ENCODE measurements around the gene KRTAP9-8.
"Not testable (repeated sequence)": the region's sequence is repeated elsewhere in the genome, so short reads cannot be mapped to it uniquely, and the experiment has no call there.

KRTAP9-8 gene

GRCh38 chr17:41263212-41263611, 25.4 kb downstream of the KRTAP9-8 start:
- H3K9ac ChIP-seq (ENCODE audit: low read depth, low read length): no peak overlapping the region
- no peaks in the 10 kb centered on the region for H3K4me1 ChIP-seq (ENCODE audit: insufficient read depth, low read length)
- no peaks in the 10 kb centered on the region for H3K36me3 ChIP-seq (ENCODE audit: insufficient read depth, low read depth, low read length)
- H3K4me3 ChIP-seq (ENCODE audit: low read length): no peak overlapping the region
- H3K9me3 ChIP-seq (ENCODE audit: insufficient read depth, low read depth, low read length): no peaks in the 10 kb centered on the region
- H3K27ac ChIP-seq (ENCODE audit: low read length): no peak overlapping the region
- no peaks in the 10 kb centered on the region; the same call in 1 of the 2 replicates for H3K27me3 ChIP-seq (ENCODE audit: insufficient read depth, low read length)

GRCh38 chr17:41264599-41264998, 26.8 kb downstream of the KRTAP9-8 start:
- H3K9ac ChIP-seq (ENCODE audit: low read depth, low read length): no peak overlapping the region
- no peak overlapping the region for H3K27ac ChIP-seq (ENCODE audit: low read length)
- H3K4me1 ChIP-seq (ENCODE audit: insufficient read depth, low read length): no peaks in the 10 kb centered on the region
- H3K9me3 ChIP-seq (ENCODE audit: insufficient read depth, low read depth, low read length): no peaks in the 10 kb centered on the region
- H3K36me3 ChIP-seq (ENCODE audit: insufficient read depth, low read depth, low read length): no peaks in the 10 kb centered on the region
- no peak overlapping the region for H3K4me3 ChIP-seq (ENCODE audit: low read length)
- no peaks in the 10 kb centered on the region; the same call in 1 of the 2 replicates for H3K27me3 ChIP-seq (ENCODE audit: insufficient read depth, low read length)

- H3K9ac ChIP-seq (ENCODE audit: low read depth, low read length): no peak within 1 kb of the TSS
- no peaks in the 10 kb centered on the region for H3K4me1 ChIP-seq (ENCODE audit: insufficient read depth, low read length)
- H3K9me3 ChIP-seq (ENCODE audit: insufficient read depth, low read depth, low read length): no peaks in the 10 kb centered on the region
Measured at GRCh38 chr17:41265078-41265477, 27.3 kb downstream of the KRTAP9-8 start, which contains the start of gene KRTAP9-6. Gene KRTAP9-6, plus strand, starts transcription at chr17:41265378. Its CDS starts 0 bp downstream, at chr17:41265378.

GRCh38 chr17:41267711-41268110, 29.9 kb downstream of the KRTAP9-8 start:
- Histone ChIP-seq H3K27ac (ENCODE audit: low read length) (no peak overlapping the region), H3K4me3 (ENCODE audit: low read length) (no peak overlapping the region), H3K9me3 (ENCODE audit: insufficient read depth, low read depth, low read length) (no peaks in the 10 kb centered on the region), H3K27me3 (ENCODE audit: insufficient read depth, low read length) (no peaks in the 10 kb centered on the region; the same call in 1 of the 2 replicates), H3K4me1 (ENCODE audit: insufficient read depth, low read length) (no peaks in the 10 kb centered on the region), H3K9ac (ENCODE audit: low read depth, low read length) (no peak overlapping the region), H3K36me3 (ENCODE audit: insufficient read depth, low read depth, low read length) (no peaks in the 10 kb centered on the region)

More at GRCh38 chr17:41265078-41265477, 27.3 kb downstream of the KRTAP9-8 start, which contains the start of gene KRTAP9-6:
- Histone ChIP-seq H3K36me3 (ENCODE audit: insufficient read depth, low read depth, low read length) (no peaks in the 10 kb centered on the region), H3K27ac (ENCODE audit: low read length) (no peak within 1 kb of the TSS), H3K27me3 (ENCODE audit: insufficient read depth, low read length) (no peaks in the 10 kb centered on the region; the same call in 1 of the 2 replicates), H3K4me3 (ENCODE audit: low read length) (no peak within 1 kb of the TSS)

GRCh38 chr17:41271323-41271722, 33.5 kb downstream of the KRTAP9-8 start:
- H3K4me1 ChIP-seq (ENCODE audit: insufficient read depth, low read length); H3K9me3 ChIP-seq (ENCODE audit: insufficient read depth, low read depth, low read length); H3K4me3 ChIP-seq (ENCODE audit: low read length); H3K9ac ChIP-seq (ENCODE audit: low read depth, low read length); H3K27ac ChIP-seq (ENCODE audit: low read length); H3K27me3 ChIP-seq (ENCODE audit: insufficient read depth, low read length); H3K36me3 ChIP-seq (ENCODE audit: insufficient read depth, low read depth, low read length): not testable (repeated sequence)

GRCh38 chr17:41271858-41272257, 34.1 kb downstream of the KRTAP9-8 start:
- H3K9me3 ChIP-seq (ENCODE audit: insufficient read depth, low read depth, low read length): no peaks in the 10 kb centered on the region
- H3K4me1 ChIP-seq (ENCODE audit: insufficient read depth, low read length): no peaks in the 10 kb centered on the region
- no peak overlapping the region for H3K9ac ChIP-seq (ENCODE audit: low read depth, low read length)
- no peak overlapping the region for H3K4me3 ChIP-seq (ENCODE audit: low read length)
- no peak overlapping the region for H3K27ac ChIP-seq (ENCODE audit: low read length)
- H3K36me3 ChIP-seq (ENCODE audit: insufficient read depth, low read depth, low read length): no peaks in the 10 kb centered on the region
- no peaks in the 10 kb centered on the region for H3K27me3 ChIP-seq (ENCODE audit: insufficient read depth, low read length)

- H3K4me1 ChIP-seq (ENCODE audit: insufficient read depth, low read length); H3K36me3 ChIP-seq (ENCODE audit: insufficient read depth, low read depth, low read length); H3K27me3 ChIP-seq (ENCODE audit: insufficient read depth, low read length); H3K27ac ChIP-seq (ENCODE audit: low read length); H3K9ac ChIP-seq (ENCODE audit: low read depth, low read length); H3K9me3 ChIP-seq (ENCODE audit: insufficient read depth, low read depth, low read length); H3K4me3 ChIP-seq (ENCODE audit: low read length): not testable (repeated sequence)
Measured at GRCh38 chr17:41275648-41276190, 37.9 kb downstream of the KRTAP9-8 start, which contains the start of gene KRTAP9-7. Gene KRTAP9-7, plus strand, starts transcription at chr17:41275698. Its CDS starts 0 bp downstream, at chr17:41275698.

GRCh38 chr17:41278176-41278955, 40.6 kb downstream of the KRTAP9-8 start:
- H3K9me3 ChIP-seq (ENCODE audit: insufficient read depth, low read depth, low read length): no peaks in the 10 kb centered on the region
- no peaks in the 10 kb centered on the region for H3K27me3 ChIP-seq (ENCODE audit: insufficient read depth, low read length)
- no peak overlapping the region for H3K4me3 ChIP-seq (ENCODE audit: low read length)
- H3K4me1 ChIP-seq (ENCODE audit: insufficient read depth, low read length): no peaks in the 10 kb centered on the region
- no peaks in the 10 kb centered on the region for H3K36me3 ChIP-seq (ENCODE audit: insufficient read depth, low read depth, low read length)
- no peak overlapping the region for H3K27ac ChIP-seq (ENCODE audit: low read length)
- no peak overlapping the region for H3K9ac ChIP-seq (ENCODE audit: low read depth, low read length)

- H3K27me3 ChIP-seq (ENCODE audit: insufficient read depth, low read length): no peaks in the 10 kb centered on the region
- H3K9me3 ChIP-seq (ENCODE audit: insufficient read depth, low read depth, low read length): no peaks in the 10 kb centered on the region
- H3K27ac ChIP-seq (ENCODE audit: low read length): no peak overlapping the region
- no peaks in the 10 kb centered on the region for H3K36me3 ChIP-seq (ENCODE audit: insufficient read depth, low read depth, low read length)
- H3K4me3 ChIP-seq (ENCODE audit: low read length): no peak overlapping the region
- peaks cover 10% of the 10 kb centered on the region for H3K4me1 ChIP-seq (ENCODE audit: insufficient read depth, low read length)
- no peak overlapping the region for H3K9ac ChIP-seq (ENCODE audit: low read depth, low read length)
Measured at GRCh38 chr17:41284043-41284442, 46.2 kb downstream of the KRTAP9-8 start.

- H3K27ac ChIP-seq (ENCODE audit: low read length): no peak overlapping the region
- no peaks in the 10 kb centered on the region for H3K36me3 ChIP-seq (ENCODE audit: insufficient read depth, low read depth, low read length)
- H3K27me3 ChIP-seq (ENCODE audit: insufficient read depth, low read length): no peaks in the 10 kb centered on the region
- no peaks in the 10 kb centered on the region for H3K9me3 ChIP-seq (ENCODE audit: insufficient read depth, low read depth, low read length)
- H3K9ac ChIP-seq (ENCODE audit: low read depth, low read length): no peak overlapping the region
- peaks cover 10% of the 10 kb centered on the region for H3K4me1 ChIP-seq (ENCODE audit: insufficient read depth, low read length)
- H3K4me3 ChIP-seq (ENCODE audit: low read length): no peak overlapping the region
Measured at GRCh38 chr17:41284546-41284945, 46.7 kb downstream of the KRTAP9-8 start.

- no peak overlapping the region for H3K9ac ChIP-seq (ENCODE audit: low read depth, low read length)
- H3K27ac ChIP-seq (ENCODE audit: low read length): no peak overlapping the region
- peaks cover 10% of the 10 kb centered on the region for H3K4me1 ChIP-seq (ENCODE audit: insufficient read depth, low read length)
- no peaks in the 10 kb centered on the region for H3K36me3 ChIP-seq (ENCODE audit: insufficient read depth, low read depth, low read length)
- H3K27me3 ChIP-seq (ENCODE audit: insufficient read depth, low read length): no peaks in the 10 kb centered on the region
- no peak overlapping the region for H3K4me3 ChIP-seq (ENCODE audit: low read length)
- H3K9me3 ChIP-seq (ENCODE audit: insufficient read depth, low read depth, low read length): no peaks in the 10 kb centered on the region
Measured at GRCh38 chr17:41287050-41287449, 49.3 kb downstream of the KRTAP9-8 start.
